GM18526 (cell line): ENCODE measurements around the gene NRF1.
A peak's percentile ranks its signal among the peaks of the same experiment; 100 is the strongest.

Source experiments
- POLR2A ChIP-seq: IDR thresholded peaks from 3 replicates; pipeline ENCODE4 v1.6.1; 2011; ENCODE audit not compliant: insufficient read length; ENCODE audit errors: extremely low read depth

NRF1 gene

GRCh38 chr7:129611246-129612111, at the start of gene NRF1:
Gene NRF1, plus strand, starts transcription at chr7:129611720. Its CDS starts 45,632 bp downstream, at chr7:129657352.
- peak; percentile 87 for TF ChIP-seq POLR2A

GRCh38 chr7:129567377-129567776, 44.1 kb upstream of the NRF1 start:
- TF ChIP-seq POLR2A, result no peak

- TF ChIP-seq POLR2A, result no peak
These were observed 43.3 kb upstream of the NRF1 start for GRCh38 chr7:129568240-129568639.

DNA sequence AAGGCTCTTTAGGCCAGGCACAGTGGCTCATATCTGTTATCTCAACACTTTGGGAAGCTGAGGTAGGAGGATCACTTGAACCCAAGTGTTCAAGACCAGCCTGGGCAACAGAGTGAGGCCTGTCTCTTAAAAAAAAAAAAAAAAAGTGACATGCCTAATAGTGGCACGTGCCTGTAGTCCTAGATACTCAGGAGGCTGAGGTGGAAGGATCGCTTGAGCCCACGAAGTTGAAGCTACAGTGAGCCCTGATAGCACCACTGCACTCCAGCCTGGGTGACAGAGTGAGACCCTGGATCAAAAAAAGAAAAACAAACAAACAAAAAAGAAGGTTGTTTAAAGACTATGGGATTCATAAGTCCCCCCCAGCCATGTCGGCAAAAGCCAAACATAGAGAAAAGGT, 42.2 kb upstream of the NRF1 start:
- no peak for TF ChIP-seq POLR2A

DNA sequence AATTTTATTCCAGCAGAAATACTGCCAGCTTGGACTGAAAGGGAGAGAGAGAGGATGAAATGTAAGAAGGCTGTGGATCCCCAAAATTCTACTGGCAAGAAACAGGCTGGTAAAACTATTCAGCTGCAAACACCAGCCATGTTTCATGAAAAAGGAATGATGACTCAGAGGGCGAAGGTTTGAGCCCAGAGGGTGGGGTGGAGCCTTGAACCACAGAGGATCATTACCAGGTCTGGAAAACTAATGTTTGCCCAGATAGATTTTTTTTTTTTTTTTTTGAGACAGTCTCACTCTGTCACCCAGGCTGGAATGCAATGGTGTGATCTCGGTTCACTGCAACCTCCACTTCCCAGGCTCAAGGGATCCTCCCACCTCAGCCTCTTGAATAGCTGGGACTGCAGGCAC, 41.7 kb upstream of the NRF1 start:
- TF ChIP-seq POLR2A, result no peak

GRCh38 chr7:129571201-129571600, 40.3 kb upstream of the NRF1 start:
- no peak for TF ChIP-seq POLR2A

- no peak for TF ChIP-seq POLR2A
These were observed 39.3 kb upstream of the NRF1 start for GRCh38 chr7:129572205-129572604.

- TF ChIP-seq POLR2A, result no peak
These were observed 37.0 kb upstream of the NRF1 start for GRCh38 chr7:129574487-129574886.

- no peak for TF ChIP-seq POLR2A
These were observed 35.8 kb upstream of the NRF1 start for GRCh38 chr7:129575699-129576098.

DNA sequence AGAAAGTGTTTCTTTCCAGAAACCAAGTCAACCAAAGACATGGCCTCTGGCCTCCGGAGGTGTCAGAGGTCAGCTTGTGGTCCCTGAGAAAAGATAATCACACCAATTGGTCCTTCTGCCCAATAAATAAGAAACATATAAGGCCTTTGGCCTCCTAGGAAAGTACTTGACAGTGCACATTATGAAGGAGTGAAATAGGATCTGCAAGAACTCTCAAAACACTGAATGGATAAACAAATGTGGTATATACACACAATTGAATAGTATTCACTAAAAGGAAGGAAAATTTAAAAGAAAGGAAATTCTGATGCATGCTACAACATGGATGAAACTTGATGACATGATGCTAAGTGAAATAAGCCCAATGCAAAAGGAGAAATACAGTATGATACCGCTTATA, 35.4 kb upstream of the NRF1 start:
- no peak for TF ChIP-seq POLR2A

GRCh38 chr7:129578829-129579228, 32.7 kb upstream of the NRF1 start:
- TF ChIP-seq POLR2A, result no peak

DNA sequence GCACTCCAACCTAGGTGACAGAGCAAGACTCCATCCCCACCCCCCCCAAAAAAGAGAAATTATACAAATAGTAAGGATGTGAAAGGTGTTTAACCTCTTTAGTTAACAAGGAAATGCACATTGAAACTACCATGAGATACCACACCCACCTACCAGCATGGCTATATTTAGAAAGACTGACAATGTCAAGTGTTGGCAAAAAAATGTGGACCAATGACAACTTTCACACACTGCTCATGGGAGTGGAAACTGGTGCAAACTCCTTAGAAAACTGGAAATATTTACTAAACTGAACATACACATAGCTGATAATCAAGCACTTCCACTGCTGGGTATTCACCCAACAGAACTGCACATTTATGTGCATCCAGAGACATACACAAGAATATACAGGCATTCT, 23.3 kb upstream of the NRF1 start:
- TF ChIP-seq POLR2A, result no peak

DNA sequence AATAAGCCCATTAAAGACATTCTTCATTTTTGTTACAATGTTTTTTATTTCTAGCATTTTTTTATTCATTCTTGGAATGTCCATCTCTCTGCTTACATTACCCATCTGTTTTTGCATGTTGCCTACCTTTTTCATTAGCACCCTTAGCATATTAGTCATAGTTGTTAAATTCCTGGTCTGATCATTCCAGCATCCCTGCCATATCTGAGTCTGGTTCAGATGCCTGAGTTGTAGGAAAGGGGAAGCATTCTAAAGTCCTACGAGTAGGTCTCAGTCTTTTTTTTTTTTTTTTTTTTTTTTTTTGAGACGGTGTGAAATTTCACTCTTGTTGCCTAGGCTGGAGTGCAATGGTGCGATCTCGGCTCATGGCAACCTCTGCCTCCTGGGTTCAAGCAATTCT, 19.7 kb upstream of the NRF1 start:
- no peak for TF ChIP-seq POLR2A

DNA sequence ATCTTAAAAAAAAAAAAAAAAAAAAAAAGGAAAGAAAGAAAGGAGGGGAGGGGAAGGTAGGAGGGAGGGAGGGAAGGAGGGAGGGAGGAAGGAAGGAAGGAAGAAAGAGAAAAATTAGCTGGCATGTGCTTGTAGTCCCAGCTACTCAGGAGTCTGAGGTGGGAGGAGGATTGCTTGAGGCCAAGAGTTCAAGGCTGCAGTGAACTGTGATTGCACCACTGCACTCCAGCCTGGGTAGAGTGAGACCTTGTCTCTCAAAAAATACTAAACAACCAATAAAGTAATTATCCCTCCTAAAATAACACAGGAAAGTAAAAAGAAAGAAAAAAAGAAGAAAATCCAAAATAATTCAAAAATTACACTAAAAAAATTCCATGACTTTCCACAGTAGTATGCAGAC, 13.8 kb upstream of the NRF1 start:
- no peak for TF ChIP-seq POLR2A

DNA sequence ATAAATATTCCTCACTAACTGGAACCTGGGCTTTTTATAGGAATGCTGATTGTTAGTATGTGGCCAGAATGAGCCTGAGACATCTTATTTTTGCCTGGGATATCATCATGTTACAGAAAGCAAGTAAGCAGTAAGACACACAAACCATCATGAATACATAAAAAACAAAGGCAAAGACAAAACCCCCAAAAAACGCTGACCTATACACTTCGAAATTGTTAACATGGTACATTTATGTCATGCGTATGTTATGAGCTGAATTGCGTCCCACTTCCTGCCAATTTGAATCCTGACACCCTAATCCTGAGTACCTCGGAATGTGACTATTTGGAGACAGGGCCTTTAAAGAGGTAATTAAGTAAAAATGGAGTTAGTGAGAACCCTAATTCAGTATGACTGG, 12.3 kb upstream of the NRF1 start:
- no peak for TF ChIP-seq POLR2A

- TF ChIP-seq POLR2A, result no peak
These were observed 6.6 kb upstream of the NRF1 start for GRCh38 chr7:129604713-129605437.
